GM18951 (cell line): ENCODE results near the gene DTWD2.

Experiments
- POLR2A ChIP-seq: IDR thresholded peaks from 4 replicates; pipeline ENCODE4 v1.6.1; 2011; ENCODE audit warnings: mild to moderate bottlenecking; ENCODE audit not compliant: insufficient read length, insufficient read depth; ENCODE audit errors: extremely low read depth
- in situ Hi-C: fragments of 300-500 bp; cut with MboI; formaldehyde crosslinking; loops from one replicate; pipeline ENCODE4 v1.12.0; 2022; ENCODE audit warnings: low sequenced_read_pairs, mixed read lengths, inconsistent platforms; ENCODE audit not compliant: unreplicated experiment

DTWD2 gene

DNA sequence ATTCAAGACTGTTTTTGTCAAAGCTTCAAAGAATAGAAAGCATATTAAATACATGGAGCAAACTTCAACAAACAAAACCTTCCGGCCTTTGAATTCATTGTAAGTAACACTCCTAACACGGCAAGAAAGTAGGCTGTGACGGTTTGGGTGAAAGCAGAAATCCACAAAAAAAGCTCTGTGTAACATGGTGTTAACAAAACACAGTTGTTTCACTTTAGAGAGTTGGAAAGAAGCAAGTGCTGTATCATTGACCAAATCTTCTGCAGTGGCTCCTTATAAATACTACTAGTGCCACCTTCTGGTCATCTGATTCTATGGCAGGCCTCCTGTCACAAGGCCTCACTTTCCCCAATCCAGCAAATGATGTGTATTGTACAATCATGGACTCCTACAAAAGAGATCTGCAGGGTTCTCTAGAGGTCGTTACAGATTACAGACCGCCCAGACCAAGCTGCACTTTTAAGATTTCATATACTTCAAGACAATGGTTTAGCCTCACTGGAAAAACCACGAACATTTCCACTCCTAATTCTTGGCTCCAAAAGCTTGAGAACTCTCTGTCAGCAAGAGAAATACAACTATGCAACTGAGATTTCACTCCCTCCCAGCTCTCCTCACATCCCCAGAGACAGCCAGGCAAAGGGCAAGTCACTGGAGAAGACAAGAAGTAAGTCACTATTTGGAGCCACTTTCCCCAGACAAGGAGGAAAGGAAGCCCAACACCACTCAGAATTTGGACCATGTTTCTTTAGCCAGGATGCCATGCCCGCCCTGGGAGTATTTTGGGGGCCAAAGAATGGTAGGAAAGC is 196.2 kb downstream of the DTWD2 start:
- no peak for TF ChIP-seq POLR2A
- in situ Hi-C loops, result no loop called here

DNA sequence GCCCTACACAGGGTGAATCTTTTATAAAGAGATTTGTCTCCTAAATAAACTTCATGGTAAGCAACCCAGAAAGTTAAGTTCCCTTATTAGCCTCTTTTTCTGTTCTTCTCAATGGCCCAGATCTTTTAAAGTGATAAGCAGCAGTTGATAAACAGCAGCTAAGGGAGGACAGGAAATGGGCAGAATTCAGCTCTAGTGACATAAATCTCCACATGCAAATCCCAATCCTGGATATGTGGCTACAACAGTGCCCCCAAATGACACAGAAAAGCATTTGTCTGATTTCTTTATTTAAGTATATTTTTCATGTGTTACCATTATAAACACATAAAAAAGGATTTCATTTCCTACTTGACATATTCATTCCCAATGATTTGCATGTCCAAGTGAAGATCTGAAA is 199.0 kb downstream of the DTWD2 start:
- no peak for TF ChIP-seq POLR2A
- in situ Hi-C loops, result no loop called here

DNA sequence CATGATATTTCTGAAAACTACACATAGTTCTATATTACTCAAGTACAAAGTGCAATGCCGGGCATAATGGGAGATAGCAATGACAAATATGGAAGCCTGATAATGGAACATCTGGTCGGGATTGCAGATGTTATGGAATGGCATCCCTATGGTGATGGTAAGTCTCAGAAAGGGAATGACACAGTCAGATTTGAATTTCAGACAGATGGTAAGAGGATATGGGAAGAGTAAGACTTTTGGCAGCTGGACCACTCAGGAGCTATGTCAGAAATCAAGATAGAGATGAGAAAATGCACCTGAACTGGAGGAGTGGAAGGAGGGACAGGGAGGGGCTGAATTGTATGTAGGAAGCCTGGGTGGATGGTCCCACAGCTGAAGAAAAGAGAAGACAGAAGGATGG is 200.0 kb downstream of the DTWD2 start:
- in situ Hi-C loops, result no loop called here
- no peak for TF ChIP-seq POLR2A
